ENCODE results near the gene ACTR2.
"Not testable (repeated sequence)": the region's sequence is repeated elsewhere in the genome, so short reads cannot be mapped to it uniquely, and the experiment has no call there.

ACTR2 gene

DNA sequence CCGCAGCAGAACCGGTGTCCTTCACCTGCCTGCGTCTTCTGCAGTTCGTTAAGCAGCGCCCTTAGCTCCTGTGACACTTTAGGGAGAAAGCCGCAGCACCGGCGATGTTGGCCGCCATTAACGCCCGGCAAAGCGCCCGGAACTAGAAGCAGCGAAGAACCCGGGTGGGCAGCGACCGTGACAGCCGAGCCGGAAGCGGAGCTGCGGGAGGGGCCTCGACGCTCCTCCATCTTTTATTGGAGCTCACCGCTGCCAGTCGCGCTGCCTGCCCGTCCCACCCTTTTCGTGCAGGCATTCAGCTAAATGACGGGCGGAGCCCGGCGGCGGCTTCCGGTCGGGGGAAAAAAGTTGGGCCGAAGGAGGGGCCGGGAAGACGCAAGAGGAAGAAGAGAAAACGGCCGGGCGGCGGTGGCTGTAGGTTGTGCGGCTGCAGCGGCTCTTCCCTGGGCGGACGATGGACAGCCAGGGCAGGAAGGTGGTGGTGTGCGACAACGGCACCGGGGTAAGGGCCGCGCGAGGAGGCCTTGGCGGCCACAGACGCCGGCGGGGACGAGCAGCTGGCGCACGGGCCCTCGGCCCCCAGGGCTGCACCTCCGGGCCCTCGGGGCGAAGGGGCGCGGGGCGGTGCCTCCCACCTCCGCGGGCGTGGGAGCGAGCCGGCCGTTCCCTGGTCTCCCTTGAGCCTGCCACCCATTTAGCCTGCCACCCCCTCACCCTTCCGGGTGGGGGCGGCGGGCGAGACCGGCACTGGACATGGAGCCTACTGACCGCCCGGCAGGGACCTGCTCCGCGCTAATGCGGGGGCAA lies at the start of gene ACTR2:
Gene ACTR2 (plus strand): TSS at position 376 of the 807 bp plus-strand sequence. CDS start 79 bp downstream, at position 455.
- peak; percentile 97 to 99 for DNase-seq

DNA sequence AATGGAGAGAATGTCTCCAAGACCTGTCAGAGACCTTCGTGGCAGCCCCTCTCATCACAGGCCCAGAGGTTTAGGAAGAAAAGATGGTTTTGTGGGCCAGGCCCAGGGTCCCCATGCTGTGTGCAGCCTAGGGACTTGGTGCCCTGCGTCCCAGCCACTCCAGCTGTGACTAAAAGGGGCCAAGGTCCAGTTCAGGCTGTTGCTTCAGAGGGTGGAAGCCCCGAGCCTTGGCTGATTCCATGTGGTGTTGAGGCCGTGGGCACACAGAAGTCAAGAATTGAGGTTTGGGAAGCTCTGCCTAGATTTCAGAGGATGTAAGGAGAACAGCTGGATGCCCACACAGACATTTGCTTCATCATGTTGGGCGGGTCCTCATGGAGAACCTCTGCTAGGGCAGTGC lies 45.1 kb upstream of the ACTR2 start:
- no peak for DNase-seq

DNA sequence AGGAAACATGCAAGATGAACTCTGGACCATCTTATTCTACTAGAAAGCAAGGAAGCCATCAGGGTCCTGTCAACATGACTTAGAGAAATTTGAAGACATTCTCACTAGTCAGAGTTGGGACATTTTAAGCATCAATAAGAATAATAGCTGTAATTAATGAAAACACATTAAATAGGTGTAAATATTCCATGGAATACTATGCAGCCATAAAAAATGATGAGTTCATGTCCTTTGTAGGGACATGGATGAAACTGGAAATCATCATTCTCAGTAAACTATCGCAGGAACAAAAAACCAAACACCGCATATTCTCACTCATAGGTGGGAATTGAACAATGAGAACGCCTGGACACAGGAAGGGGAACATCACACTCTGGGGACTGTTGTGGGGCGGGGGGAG lies 44.2 kb upstream of the ACTR2 start:
- DNase-seq = not testable (repeated sequence)

DNA sequence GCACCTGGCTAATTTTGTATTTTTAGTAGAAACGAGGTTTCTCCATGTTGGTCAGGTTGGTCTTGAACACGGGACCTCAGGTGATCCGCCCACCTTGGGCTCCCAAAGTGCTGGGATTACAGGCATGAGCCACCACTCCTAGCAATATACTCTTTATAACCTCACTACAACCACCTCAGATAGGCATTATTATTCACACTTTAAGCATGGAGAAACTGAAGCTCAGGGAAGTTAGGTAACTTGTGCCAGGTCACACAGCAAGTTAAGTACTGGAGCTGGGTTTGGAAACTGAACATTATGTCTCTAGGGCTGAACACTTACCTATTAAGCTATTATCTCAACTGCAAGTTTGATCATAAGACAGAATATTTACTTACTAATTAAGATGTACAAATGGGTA lies 42.6 kb upstream of the ACTR2 start:
- DNase-seq = no peak

DNA sequence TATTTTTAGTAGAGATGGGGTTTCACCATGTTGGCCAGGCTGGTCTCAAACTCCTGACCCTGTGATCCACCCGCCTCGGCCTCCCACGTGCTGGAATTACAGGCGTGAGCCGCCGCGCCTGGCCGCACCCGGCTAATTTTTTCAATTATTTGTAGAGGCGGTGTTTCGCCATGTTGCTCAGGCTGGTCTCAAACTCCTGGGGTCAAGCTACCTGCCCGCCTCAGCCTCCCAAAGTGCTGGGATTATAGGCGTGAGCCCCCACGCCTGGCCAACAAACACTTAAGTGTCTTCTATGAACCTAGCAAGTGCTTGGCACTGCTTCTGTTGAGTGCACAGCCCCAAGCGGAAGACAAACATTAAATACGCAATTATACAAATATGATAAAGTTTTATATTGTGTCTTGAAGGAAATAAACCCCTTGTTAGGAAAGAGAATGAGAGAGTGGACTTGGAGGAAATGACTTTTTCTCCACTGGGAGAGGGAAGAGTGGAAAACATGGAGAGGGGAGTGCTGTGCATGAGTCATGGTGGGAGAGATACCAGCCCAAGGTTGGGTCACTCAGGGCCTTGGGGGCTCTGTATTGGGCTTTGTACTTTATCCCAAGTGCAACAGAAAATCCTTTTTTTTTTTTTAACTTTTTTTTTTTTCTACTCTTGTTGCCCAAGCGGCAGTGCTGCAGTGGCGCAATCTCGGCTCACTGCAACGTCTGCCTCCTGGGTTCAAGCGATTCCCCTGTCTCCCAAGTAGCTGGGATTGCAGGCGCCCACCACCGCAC lies 41.4 kb upstream of the ACTR2 start:
- no peak for DNase-seq

DNA sequence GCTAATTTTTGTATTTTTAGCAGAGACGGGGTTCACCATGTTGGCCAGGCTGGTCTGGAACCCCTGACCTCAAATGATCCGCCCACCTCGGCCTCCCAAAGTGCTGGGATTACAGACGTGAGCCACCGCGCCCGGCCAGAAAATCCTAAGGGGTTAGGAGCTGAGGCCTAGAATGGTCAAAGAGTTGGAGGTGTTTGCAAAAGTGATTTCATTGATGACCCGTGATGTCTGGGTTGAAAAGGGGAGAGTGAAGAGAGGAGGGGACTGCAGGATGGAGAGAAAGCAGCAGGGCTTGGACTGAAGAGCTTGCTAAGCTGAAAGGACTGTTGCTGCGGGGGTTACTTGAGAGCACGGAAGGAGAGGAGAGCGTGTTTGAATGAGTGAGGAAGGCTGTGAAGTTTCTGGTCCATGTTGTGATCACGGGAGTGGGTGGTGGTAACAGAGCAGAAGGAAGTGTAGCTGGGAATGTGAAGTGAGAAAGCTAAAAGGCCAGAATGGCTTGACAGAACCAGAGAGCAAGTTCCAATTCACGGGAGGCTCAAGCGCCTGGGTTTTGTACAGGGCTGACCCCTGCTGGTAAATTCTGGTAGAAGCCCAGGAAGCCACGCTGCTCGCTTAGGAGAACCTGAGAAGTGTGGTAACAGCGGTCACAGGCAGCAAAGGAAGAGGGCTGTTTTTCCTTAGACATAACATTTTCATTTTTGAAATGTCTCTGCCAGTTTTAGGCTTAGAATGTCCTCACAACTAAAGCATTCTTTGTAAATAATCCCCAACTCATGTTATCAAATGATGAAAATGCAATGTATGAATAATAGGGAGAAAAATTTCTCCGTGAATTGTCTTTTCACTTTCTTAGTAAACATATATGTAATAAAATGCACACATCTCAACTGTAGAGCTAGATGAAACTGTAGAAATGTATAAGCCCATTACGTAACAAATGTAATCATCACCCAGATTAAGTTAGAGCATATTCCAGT lies 40.5 kb upstream of the ACTR2 start:
- peak; percentile 70 to 71 for DNase-seq

DNA sequence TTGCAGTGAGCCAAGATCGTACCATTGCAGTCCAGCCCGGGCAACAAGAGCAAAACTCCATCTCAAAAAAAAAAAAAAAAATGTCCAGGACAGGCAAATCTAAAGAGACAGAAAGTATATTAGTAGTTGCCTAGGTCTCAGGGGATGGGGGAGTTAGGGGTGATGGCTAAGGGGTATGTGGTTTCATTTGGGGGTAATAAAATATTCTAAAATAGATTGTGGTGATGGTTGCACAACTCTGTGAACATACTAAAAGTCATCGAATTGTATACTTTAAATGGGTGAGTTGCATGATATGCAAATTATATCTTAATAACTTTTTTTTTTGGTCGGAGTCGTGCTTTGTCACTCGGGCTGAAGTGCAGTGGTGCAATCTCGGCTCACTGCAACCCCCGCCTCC lies 34.2 kb upstream of the ACTR2 start:
- no peak for DNase-seq

DNA sequence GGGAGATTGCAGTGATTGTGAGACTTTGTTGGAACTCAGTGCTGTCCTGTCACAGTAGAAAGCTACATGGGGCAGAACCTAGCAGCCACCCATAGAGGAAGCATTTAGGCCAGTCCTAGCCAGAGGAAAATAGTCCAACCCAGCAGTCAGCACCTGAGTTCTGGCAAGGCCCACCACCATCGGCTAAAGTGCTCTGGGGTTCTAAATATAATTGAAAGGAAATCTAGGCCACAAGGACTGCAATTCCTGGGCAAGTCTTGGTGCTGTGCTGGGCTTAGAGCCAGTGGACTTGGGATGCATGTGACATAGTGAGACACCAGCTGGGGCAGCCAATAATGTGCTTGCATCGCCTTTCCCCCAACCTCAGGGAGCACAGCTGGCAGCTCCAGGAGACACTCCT lies 28.9 kb upstream of the ACTR2 start:
- no peak for DNase-seq

DNA sequence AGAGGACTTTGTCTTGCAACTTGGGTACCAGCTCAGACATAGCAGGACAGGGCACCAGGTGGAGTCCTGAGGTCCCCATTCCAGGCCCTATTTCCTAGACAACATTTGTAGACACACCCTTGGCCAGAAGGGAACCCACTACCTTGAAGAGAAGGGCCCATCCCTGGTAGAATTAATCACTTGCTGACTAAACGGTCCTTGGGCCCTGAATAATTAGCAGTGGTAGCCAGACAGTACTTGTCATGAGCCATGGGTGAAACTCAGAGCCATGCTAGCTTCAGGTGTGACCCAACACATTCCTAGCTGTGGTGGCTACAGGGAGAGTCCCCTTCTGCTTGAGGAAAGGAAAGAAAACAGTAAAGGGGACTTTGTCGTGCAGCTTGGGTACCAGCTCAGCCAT lies 28.5 kb upstream of the ACTR2 start:
- no peak for DNase-seq

DNA sequence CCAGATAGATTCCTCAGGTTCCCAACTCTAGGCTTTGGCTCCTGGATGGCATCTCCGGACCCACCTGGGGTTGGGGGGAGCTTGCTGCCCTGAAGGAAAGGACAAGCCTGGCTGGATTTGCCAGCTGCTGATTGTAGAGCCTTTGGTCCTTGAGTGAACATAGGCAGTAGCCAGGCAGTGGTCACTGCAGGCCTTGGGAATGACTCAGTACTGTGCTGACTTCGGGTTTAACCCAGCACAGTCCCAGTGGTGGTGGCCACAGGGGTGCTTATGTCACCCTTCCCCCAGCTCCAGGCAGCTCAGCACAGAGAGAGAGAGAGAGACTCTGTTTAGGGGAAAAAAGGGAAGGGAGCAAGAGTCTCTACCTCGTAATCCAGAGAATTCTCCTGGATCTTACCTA lies 27.7 kb upstream of the ACTR2 start:
- DNase-seq = no peak

DNA sequence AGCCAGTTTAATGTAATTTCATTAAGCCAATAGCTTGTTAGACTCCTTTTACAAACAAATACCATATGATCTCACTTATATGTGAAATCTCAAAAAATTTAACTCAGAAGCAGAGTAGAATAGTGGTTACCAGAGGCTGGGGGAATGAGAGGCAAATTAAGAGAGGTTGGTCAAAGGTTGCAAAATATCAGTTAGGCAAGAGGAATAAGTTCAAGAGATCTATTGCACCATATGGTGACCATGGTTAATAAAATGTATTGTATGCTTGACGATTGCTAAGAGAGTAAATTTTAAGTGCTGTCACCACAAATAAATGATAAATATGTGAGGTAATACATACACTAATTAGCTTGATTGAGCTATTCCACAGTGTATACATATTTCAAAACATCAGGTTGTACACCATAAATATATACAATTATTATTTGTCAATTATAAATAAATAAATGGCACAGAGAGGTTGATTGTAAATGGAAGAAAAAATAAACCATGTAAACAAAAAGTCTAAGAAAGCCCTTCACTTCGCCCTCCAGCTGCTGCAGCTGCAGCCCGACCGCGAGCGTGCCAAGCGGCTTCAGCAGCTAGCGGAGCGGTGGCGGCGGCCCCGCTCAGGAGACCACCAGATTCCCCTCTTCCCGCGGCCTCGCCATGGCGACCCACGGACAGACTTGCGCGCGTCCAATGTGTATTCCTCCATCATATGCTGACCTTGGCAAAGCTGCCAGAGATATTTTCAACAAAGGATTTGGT lies 23.0 kb upstream of the ACTR2 start:
- no peak for DNase-seq

DNA sequence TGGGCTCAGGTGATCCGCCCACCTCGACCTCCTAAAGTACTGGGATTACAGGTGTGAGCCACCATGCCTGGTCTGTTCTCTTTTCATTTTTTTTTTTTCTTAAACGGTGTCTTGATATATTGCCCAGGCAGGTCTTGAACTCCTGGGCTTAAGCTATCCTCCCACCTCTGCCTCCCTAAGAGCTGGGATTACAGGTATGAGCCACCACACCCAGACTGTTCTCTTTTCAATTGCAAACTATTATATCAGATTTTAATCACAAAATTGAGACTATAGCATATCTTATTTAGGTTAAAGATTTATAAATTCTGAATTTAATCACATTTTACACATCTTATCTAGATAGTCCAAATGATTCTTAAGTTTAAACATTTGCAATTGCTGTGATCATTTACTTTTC lies 15.5 kb upstream of the ACTR2 start:
- DNase-seq = no peak

DNA sequence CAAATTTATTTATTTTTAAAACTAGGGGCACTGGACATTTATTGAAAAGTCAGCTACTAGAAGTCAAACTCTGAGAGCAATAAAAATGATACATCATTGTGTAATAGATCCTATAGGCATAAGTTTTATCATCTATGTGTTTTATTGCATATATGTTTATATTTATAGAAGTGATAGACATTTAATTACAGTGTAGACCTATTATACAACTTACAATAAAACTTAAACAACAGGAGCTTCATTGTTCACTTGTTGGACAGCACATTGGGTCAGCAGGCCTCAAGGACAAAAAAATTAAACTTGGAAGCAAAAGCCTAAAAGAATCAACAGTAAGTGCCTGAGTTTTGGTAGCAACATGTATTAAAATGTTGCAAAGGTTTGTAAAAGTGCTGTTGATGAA lies 15.0 kb upstream of the ACTR2 start:
- no peak for DNase-seq

DNA sequence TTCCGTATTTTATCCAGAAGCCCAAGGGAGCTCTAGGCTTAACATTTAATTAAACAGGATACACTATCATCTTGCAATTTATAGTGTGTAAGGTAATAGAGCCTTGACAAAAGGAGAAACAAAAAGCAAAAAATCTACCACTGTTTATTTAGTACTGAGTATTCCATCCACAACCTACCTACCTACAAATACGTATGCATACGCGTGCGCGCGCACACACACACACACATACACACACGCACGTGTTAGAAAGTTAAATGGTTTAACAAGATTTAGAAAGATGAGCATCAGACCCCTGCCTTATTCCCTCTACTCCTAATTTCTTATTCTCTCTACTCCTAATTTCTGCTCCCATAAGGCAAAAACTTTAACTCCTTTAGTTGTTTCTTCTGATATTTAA lies 14.6 kb upstream of the ACTR2 start:
- no peak for DNase-seq

DNA sequence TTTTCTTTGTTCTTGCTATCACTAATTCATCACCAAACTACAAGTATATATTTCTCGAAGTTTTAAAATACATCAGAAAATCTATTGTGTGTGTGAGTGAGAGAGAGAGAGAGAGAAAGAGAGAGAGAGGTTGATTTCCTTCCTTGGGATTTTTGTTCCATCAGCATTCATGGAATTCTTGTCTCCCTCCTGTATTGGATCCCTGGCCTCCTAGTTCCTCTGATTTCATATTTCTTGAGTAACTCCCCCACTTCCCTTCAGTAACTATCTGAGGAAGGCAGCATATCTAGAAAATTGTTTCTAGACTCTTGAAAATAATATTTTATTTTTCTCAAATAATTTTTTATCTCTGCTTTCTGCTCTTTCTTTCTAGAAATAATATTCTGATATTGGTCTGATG lies 13.3 kb upstream of the ACTR2 start:
- no peak for DNase-seq

DNA sequence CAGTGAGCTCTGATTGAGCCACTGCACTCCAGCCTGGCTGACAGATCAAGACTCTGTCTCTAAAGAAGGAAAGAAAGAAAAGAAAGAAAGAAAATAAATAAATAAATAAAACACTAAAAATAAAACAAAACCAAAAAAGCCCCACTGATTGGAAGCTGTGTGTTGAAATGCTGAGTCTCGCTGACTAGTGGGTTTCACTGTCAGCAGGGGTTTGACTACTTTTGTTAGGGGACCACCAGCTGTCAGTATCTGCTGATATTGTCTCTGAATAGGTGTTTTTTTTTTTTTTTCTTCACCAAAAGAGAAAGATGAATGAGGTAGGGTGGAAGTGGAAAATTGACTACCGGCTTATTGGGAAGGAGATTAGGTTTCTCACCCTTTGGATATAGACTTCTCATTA lies 12.8 kb upstream of the ACTR2 start:
- DNase-seq = no peak

DNA sequence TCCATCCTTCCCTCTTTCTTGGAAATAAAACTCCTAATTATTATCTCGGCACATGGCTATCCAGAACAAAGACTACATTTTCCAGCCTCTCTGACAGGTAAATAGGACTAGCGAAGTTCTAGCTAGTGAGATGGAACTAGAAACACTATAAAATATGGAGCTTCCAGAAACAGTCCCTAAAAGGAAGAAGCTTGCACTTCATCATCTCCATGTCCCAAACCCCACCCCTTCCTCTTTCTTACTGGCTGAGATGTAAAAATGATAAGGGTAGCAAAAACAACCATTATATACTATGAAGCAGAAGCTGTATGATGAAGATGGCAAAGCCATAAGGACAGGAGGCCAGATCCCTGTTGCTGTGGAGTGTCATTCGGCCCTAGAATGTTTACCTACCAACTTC lies 11.7 kb upstream of the ACTR2 start:
- DNase-seq = no peak

DNA sequence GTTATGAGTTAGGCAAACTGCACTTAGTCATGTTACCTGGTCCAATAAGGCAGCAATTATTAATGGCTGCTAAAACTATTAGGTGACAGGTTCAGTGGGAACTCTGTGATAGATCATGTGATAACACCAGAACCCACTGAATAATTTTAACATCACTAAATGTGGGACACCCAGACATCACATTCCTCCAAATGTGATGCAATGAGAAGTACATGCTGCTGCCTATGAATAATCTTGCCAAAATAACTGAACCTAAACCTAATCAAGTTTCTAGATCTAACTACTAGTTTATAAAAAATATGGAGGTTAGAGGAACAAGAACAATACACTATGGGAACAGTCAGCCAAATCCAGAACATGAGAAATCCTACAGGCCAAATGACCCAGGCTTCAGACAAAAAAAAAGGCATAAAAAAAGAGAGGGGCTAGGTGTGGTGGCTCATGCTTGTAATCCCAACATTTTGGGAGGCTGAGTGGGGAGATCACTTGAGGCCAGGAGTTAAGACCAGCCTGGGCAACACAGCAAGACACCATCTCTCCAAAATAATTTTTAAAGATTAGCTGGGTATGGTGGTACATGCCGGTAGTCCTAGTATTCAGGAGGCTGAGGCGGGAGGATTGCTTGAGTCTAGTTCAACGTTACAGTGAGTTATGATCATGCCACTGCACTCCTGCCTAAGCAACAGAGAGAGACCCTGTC lies 7.0 kb upstream of the ACTR2 start:
- no peak for DNase-seq

DNA sequence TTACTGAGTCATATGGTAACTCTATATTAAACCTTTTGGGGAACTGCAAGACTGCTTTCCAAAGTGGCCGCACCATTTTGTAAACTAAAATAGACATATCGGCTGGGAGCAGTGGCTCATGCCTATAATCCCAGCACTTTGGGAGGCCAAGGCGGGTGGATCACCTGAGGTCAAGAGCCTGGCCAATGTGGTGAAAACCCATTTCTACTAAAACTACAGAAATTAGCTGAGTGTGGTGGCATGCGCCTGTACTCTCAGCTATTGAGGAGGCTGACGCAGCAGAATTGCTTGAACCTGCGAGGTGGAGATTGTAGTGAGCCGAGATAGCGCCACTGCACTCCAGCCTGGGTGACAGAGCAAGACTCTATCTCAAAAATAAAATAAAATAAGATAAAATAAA lies 6.4 kb upstream of the ACTR2 start:
- not testable (repeated sequence) for DNase-seq

DNA sequence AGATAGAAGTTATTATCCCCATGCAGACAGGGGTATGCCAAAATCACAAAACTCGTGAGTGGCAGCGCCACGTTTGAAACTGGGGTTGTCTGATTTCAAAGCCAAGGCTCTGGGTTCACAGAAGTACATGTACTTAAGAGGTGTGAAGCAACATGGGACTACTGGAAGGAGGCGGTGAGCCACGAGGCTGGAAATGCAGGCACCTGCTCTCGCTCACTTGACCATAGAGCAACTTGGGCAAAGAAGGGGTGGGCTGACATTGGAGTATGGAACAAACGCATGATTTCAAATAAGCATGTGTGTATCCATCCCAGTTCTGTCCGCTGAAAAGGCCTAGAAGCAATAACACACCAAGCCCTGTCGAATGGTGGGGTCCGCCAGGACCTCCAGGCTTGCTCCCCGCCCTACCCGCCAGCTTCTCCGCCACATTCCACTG lies 593 bp upstream of the ACTR2 start:
- peak in 1 of 2 experiments; percentile 88 for DNase-seq

DNA sequence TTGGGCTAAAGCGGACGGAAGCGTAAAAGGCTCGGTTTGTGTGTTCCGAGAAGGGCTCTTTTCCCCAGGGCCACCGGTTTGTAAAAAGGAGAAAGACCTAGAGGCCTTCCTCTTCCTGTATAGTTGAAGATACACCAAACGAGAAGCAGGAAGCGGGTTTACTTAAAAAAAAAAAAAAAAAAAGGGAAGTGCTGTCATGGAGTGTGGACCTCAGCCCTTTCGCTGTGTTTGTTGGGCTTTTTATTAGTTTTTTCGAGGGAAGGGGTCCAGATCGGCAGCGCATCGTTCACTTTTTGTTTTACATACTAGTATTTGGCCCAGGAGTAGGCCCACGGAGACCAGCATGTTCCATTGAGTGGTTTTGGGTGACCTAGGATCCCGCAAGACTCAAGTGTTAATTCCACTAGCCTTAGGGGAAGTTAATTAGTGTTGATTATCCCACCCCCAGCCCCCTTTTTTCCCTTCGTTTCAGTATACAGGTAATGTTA lies 676 bp downstream of the ACTR2 start:
- peak in 1 of 2 experiments; percentile 71 for DNase-seq

All from NCI-H187 (cell line).